Ishikawa (cell line): ENCODE measurements around the gene SPOP.

Source experiments
- EP300 ChIP-seq: IDR thresholded peaks from 2 replicates; pipeline ENCODE4 v1.6.1; 2012; ENCODE audit warnings: borderline replicate concordance
- MAX ChIP-seq: IDR thresholded peaks from 2 replicates; pipeline ENCODE4 v1.6.1; 2012
- YY1 ChIP-seq: IDR thresholded peaks from 2 replicates; pipeline ENCODE4 v1.6.1; 2012; ENCODE audit warnings: low read depth
- ZBTB7A ChIP-seq: IDR thresholded peaks from 2 replicates; pipeline ENCODE4 v1.6.1; 2012; ENCODE audit warnings: low read depth

DNA sequence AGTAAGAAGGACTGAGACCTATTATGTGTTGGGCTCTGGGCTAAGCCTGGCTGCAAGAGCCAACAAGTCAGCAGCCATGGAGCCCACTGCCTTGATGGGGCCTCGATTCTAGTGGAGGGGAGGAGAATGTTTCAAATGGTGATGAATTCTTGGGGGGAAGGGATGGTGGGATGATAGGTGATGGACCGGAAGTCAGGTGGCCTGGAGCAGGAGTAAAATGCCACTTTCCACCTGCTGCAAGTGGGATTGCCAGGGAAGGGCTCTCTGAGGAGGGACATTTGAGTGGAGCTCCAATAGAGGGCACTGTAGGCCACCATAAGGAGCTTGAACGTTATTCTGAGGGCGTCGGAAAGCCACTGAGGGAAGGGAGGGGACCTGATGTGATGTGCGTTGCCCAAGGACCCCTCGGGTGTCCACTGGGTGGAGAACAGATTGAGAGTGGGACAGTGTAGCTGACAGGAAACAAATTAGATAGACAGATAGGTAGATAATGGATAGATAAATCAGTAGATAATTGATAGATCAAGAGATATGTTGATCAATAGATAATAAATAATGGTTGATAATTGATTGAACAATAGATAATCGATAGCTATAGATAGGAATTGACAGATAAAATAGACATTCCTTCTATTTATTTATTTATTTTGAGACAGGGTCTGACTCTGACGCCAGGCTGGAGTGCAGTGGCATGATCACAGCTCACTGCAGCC, 120.4 kb downstream of the SPOP start:
- TF ChIP-seq YY1 (no peak), EP300 (no peak), ZBTB7A (no peak), MAX (no peak)
